Lung (tissue), 12 donors: Measurements from ENCODE around the gene ACAN. TPM values are rescaled to one million over a fixed set of nuclear protein-coding genes. Genes with fewer than 3 reads are reported as not detected.

Source experiments
- ATAC-seq: fragments of 200-7000 bp; cut with Tn5 transposase; one replicate; pipeline ENCODE4 v1.9.1; 2020; ENCODE audit warnings: moderate number of reproducible peaks; ENCODE audit not compliant: insufficient read depth, low FRiP score
- DNase-seq, 3 donors: peaks; one replicate each; pipeline ENCODE4 v3.0.0-alpha.2; 2013 to 2017
- H3K27ac ChIP-seq, 2 donors: one replicate each; pipeline ENCODE4 v1.5.1; 2013; ENCODE audit warnings: mild to moderate bottlenecking in 2 of 2, moderate library complexity in 2 of 2, control low read depth in 1 of 2, inconsistent platforms in 1 of 2, low read depth in 1 of 2, low read length in 1 of 2
- H3K27me3 ChIP-seq, 3 donors: one replicate each; pipeline ENCODE4 v1.5.1; 2013; ENCODE audit warnings: low read length in 2 of 3; ENCODE audit not compliant: control insufficient read depth in 3 of 3, insufficient read depth in 3 of 3
- H3K36me3 ChIP-seq, 4 donors: one replicate each; pipeline ENCODE4 v1.5.1; 2013; ENCODE audit warnings: low read length in 4 of 4, mild to moderate bottlenecking in 1 of 4, moderate library complexity in 1 of 4; ENCODE audit not compliant: control insufficient read depth in 4 of 4, insufficient read depth in 4 of 4
- H3K4me1 ChIP-seq, 5 donors: one replicate each; pipeline ENCODE4 v1.5.1; 2013; ENCODE audit warnings: low read length in 5 of 5, mild to moderate bottlenecking in 2 of 5, moderate library complexity in 1 of 5; ENCODE audit not compliant: control insufficient read depth in 5 of 5, insufficient read depth in 5 of 5
- H3K4me3 ChIP-seq: one replicate; pipeline ENCODE4 v1.5.1; 2013; ENCODE audit warnings: mild to moderate bottlenecking, control low read depth, moderate library complexity
- H3K9ac ChIP-seq, 2 donors: one replicate each; pipeline ENCODE4 v1.5.1; 2013; ENCODE audit warnings: low read length in 2 of 2, control low read depth in 1 of 2; ENCODE audit not compliant: insufficient read depth in 1 of 2
- H3K9me3 ChIP-seq, 4 donors: one replicate each; pipeline ENCODE4 v1.5.1; 2013; ENCODE audit warnings: low read length in 3 of 4, mild to moderate bottlenecking in 1 of 4, moderate library complexity in 1 of 4; ENCODE audit not compliant: control insufficient read depth in 4 of 4, insufficient read depth in 3 of 4
- CTCF ChIP-seq: IDR thresholded peaks from 2 replicates; pipeline ENCODE4 v1.5.1; 2012; ENCODE audit warnings: mild to moderate bottlenecking; ENCODE audit errors: control extremely low read depth, extremely low read depth
- WGBS, 2 donors: extraction: QIAGEN DNeasy Blood & Tissue Kit; methylation state at CpG; one replicate each; pipeline ENCODE4 v1.1.7; 2013; 5-methylcytosine and 5-hydroxymethylcytosine counted together
- polyA plus RNA-seq, 2 donors: library from polyadenylated mRNA; stranded (reverse); fragments of 200-250 nt; gene quantifications; one replicate each; pipeline ENCODE4 v1.2.1, GENCODE V29; 2013
- total RNA-seq, 2 donors: library from RNA; depleted of rRNA in 1 of 2; stranded (reverse); fragments of >200 nt in 1 of 2; gene quantifications; one replicate each; pipeline ENCODE4 v1.2.1, GENCODE V29; 2014 to 2021
- donor health status: control.
- donor health status: control.
- donor health status: Bipolar disorder and iron deficiency.
- donor health status: healthy.
- donor health status: DM: yes; HTN: yes; CAD: no.

Gene ACAN
- total and polyA plus RNA-seq, 4 donors, result 0.50 to 5.2 (median 0.85) TPM

- DNase-seq (peak; percentile 86 to 96 (median 93)), ATAC-seq (peak; percentile 88)
- no peak overlapping the region for H3K9ac ChIP-seq
- TF ChIP-seq CTCF, result peak; percentile 32
- 41 to 46% methylated on average over 12 of the region's 12 CpGs for WGBS, 2 donors
- peaks cover 0 to 13% (median 11%) of the 10 kb centered on the region in 3 donors for H3K27me3 ChIP-seq
- H3K27ac ChIP-seq, result peak overlapping the region in 1 of 2 donors; percentile 14
- H3K36me3 ChIP-seq, result peaks cover 0 to 14% (median 6%) of the 10 kb centered on the region in 4 donors
- peaks cover 0 to 4% (median 0%) of the 10 kb centered on the region in 4 donors for H3K9me3 ChIP-seq
- H3K4me3 ChIP-seq, result no peak overlapping the region
- peaks cover 3 to 24% (median 14%) of the 10 kb centered on the region in 5 donors for H3K4me1 ChIP-seq
Measured at GRCh38 chr15:88897456-88898194, 94.4 kb downstream of the ACAN start.

- peaks cover 0 to 14% (median 8%) of the 10 kb centered on the region in 4 donors for H3K36me3 ChIP-seq
- no peak for ATAC-seq
- no peak for TF ChIP-seq CTCF
- no peak overlapping the region for H3K9ac ChIP-seq
- 93 to 94% methylated on average over 13 to 15 of the region's 15 CpGs for WGBS, 2 donors
- H3K4me1 ChIP-seq, result peaks cover 3 to 24% (median 14%) of the 10 kb centered on the region in 5 donors
- no peak for DNase-seq
- no peak overlapping the region for H3K27ac ChIP-seq
- H3K9me3 ChIP-seq, result peaks cover 0 to 4% (median 0%) of the 10 kb centered on the region in 4 donors
- H3K4me3 ChIP-seq, result no peak overlapping the region
- H3K27me3 ChIP-seq, result peaks cover 0 to 13% (median 11%) of the 10 kb centered on the region in 3 donors
Measured at GRCh38 chr15:88898736-88899135, 95.5 kb downstream of the ACAN start.

- H3K4me1 ChIP-seq, result peaks cover 3 to 22% (median 14%) of the 10 kb centered on the region in 5 donors
- peaks cover 0 to 8% (median 7%) of the 10 kb centered on the region in 3 donors for H3K27me3 ChIP-seq
- H3K36me3 ChIP-seq, result peaks cover 0 to 14% (median 13%) of the 10 kb centered on the region in 4 donors
- DNase-seq, result no peak
- no peak for ATAC-seq
- H3K9ac ChIP-seq, result no peak overlapping the region
- H3K27ac ChIP-seq, result peak overlapping the region in 1 of 2 donors; percentile 34
- H3K4me3 ChIP-seq, result no peak overlapping the region
- WGBS, 2 donors, result 93 to 95% methylated on average over 9 of the region's 9 CpGs
- TF ChIP-seq CTCF, result no peak
- H3K9me3 ChIP-seq, result peaks cover 0 to 4% (median 0%) of the 10 kb centered on the region in 4 donors
Measured at GRCh38 chr15:88899251-88899650, 96.0 kb downstream of the ACAN start.
